Retinal pigment epithelial cell (primary cell): ENCODE measurements around the gene SAMD8.
A peak's percentile ranks its signal among the peaks of the same experiment; 100 is the strongest.
"Not testable (repeated sequence)": the region's sequence is repeated elsewhere in the genome, so short reads cannot be mapped to it uniquely, and the experiment has no call there.

ENCODE experiments used
- DNase-seq: peaks from one replicate; pipeline ENCODE4 v3.0.0-alpha.2; 2010; ENCODE audit warnings: low read depth
- H3K4me3 ChIP-seq: 2 replicates; pipeline ENCODE4 v1.5.1; 2011; ENCODE audit warnings: mild to moderate bottlenecking, low read length, control low read depth, moderate library complexity
- TF ChIP-seq, protein P1 (sequence below): conservative IDR thresholded peaks from 2 replicates; pipeline ENCODE4 v1.5.1; 2011; ENCODE audit warnings: low read depth, low read length, control low read depth, inconsistent platforms

The SAMD8 gene

GRCh38 chr10:75107756-75108683 lies 3.4 kb upstream of the SAMD8 start:
- DNase-seq, result no peak
- TF ChIP-seq, protein P1, sequence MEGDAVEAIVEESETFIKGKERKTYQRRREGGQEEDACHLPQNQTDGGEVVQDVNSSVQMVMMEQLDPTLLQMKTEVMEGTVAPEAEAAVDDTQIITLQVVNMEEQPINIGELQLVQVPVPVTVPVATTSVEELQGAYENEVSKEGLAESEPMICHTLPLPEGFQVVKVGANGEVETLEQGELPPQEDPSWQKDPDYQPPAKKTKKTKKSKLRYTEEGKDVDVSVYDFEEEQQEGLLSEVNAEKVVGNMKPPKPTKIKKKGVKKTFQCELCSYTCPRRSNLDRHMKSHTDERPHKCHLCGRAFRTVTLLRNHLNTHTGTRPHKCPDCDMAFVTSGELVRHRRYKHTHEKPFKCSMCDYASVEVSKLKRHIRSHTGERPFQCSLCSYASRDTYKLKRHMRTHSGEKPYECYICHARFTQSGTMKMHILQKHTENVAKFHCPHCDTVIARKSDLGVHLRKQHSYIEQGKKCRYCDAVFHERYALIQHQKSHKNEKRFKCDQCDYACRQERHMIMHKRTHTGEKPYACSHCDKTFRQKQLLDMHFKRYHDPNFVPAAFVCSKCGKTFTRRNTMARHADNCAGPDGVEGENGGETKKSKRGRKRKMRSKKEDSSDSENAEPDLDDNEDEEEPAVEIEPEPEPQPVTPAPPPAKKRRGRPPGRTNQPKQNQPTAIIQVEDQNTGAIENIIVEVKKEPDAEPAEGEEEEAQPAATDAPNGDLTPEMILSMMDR, result no peak
- H3K4me3 ChIP-seq, result no peak overlapping the region

- no peak overlapping the region for H3K4me3 ChIP-seq
- TF ChIP-seq, protein P1, result peak; percentile 75
- no peak for DNase-seq
Observed at GRCh38 chr10:75108684-75109458, 2.6 kb upstream of the SAMD8 start.

DNA sequence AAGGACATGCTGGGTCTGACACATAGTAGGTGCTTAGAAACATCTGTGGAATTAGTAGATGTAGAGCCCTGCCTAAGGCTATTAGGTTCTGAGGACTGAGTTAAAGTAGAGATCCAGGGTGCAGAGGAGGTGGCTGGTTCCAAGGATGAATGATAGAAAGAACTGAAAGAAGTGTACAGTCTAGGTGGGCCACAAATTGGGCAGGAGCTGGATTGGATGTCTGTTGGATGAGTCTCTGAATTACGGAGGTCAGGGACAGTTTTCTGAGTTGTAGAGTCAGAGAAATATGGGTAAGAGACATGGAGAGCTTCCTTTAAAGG lies 2.0 kb upstream of the SAMD8 start:
- TF ChIP-seq, protein P1, result no peak
- DNase-seq, result no peak

GRCh38 chr10:75110006-75110632 lies 1.3 kb upstream of the SAMD8 start:
- no peak overlapping the region for H3K4me3 ChIP-seq
- DNase-seq, result no peak
- TF ChIP-seq, protein P1, result no peak

More for the DNA sequence above, 2.0 kb upstream of the SAMD8 start:
- no peak overlapping the region for H3K4me3 ChIP-seq

DNA sequence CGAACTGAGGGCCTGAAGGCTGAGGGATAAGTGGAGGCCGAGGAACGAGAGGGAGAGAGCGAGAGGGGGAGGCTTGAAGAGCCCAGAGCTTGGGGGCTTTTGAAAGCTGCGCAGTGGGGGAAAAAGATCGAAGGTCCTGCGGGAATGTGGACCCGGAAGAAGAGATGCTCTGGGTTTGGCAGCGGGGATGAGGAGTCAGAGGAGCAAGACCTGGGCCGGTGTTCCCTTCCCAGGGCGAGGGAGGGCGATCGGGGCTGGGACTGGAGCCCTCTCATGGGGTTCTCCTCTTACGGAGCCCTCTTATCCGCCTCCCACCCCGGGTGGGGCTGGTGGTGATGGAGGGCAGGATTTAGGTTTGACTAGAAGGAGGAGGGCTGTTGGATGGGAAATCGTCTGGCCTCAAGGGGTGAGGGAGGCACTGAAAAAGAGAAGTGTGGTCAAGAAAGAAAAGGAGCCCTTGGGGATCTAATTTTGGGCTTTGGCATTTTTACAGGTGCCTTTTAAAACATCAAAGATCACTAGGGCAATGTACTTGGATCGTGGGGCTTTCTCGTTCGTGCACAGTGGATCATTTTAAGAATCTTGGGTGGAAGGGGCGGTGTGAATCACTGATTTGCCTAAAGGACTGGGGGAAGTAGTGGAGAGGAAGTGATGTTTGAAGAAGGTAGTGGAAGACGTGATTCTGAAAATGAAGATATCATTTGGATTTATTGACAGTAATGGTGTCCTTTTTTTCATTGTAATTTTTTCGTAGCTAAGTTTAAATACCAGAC lies 637 bp downstream of the SAMD8 start:
- DNase-seq, result no peak
- TF ChIP-seq, protein P1, result peak; percentile 7
- H3K4me3 ChIP-seq, result peak overlapping the region; percentile 91

GRCh38 chr10:75115137-75115536 lies 3.7 kb downstream of the SAMD8 start:
- no peak overlapping the region for H3K4me3 ChIP-seq
- TF ChIP-seq, protein P1, result no peak
- DNase-seq, result no peak

GRCh38 chr10:75116941-75117775 lies 5.7 kb downstream of the SAMD8 start:
- DNase-seq, H3K4me3 ChIP-seq: not testable (repeated sequence)
